Psoas muscle (tissue), 8 donors: ENCODE results near the gene RPTOR. TPM values are rescaled to one million over a fixed set of nuclear protein-coding genes. Genes with fewer than 3 reads are reported as not detected.

Experiments used
- ATAC-seq, 4 donors: fragments of 200-7000 bp; cut with Tn5 transposase; one replicate each; pipeline ENCODE4 v1.9.1; 2020; ENCODE audit warnings: moderate library complexity in 3 of 4, mild to moderate bottlenecking in 2 of 4
- DNase-seq, 2 donors: peaks; one replicate each; pipeline ENCODE4 v3.0.0-alpha.2; 2020
- H3K27ac ChIP-seq: fragments of 200-600 bp; one replicate; pipeline ENCODE4 v1.8.0; 2022
- H3K27me3 ChIP-seq, 3 donors: fragments of 200-600 bp in 1 of 3; one replicate each; pipeline versions ENCODE4 v1.6.1 to v1.8.0; 2013 to 2022; ENCODE audit warnings: low read length in 2 of 3, mild to moderate bottlenecking in 2 of 3, moderate library complexity in 1 of 3; ENCODE audit not compliant: insufficient read depth in 3 of 3
- H3K36me3 ChIP-seq, 2 donors: fragments of 200-600 bp in 1 of 2; one replicate each; pipeline versions ENCODE4 v1.6.1 to v1.8.0; 2013 to 2022; ENCODE audit warnings: low read depth in 1 of 2, mild to moderate bottlenecking in 1 of 2, moderate library complexity in 1 of 2; ENCODE audit not compliant: insufficient read depth in 1 of 2
- H3K4me1 ChIP-seq: fragments of 200-600 bp; one replicate; pipeline ENCODE4 v1.8.0; 2022
- H3K4me3 ChIP-seq: fragments of 200-600 bp; one replicate; pipeline ENCODE4 v1.8.0; 2022; ENCODE audit warnings: mild to moderate bottlenecking
- H3K9me3 ChIP-seq: fragments of 200-600 bp; one replicate; pipeline ENCODE4 v1.8.0; 2022
- CTCF ChIP-seq: fragments of 200-600 bp; IDR thresholded peaks from one replicate; pipeline ENCODE4 v1.8.0; 2022; ENCODE audit warnings: antibody characterized with exemption
- WGBS, 3 donors: extraction: QIAGEN DNeasy Blood & Tissue Kit; methylation state at CpG; one replicate each; pipeline versions ENCODE4 v1.1.6 to v1.1.7; 2013; 5-methylcytosine and 5-hydroxymethylcytosine counted together
- intact Hi-C, 2 donors: fragments of 100-400 bp; cut with DNase I; formaldehyde crosslinking; loops; one replicate each; pipeline versions ENCODE4 v1.11.0 to v1.14.2; 2022
- polyA plus RNA-seq, 3 donors: library from polyadenylated mRNA; stranded (reverse); fragments of 200-250 nt; gene quantifications; one replicate each; pipeline ENCODE4 v1.2.3, GENCODE V29; 2013
- total RNA-seq, 4 donors: library from RNA; stranded (reverse); fragmentation: NEBNext Ultra II Directional in 2 of 4; extraction: Animal tissue kit (Norgen Biotek cat#: 25700) in 2 of 4; gene quantifications; one replicate each; pipeline versions ENCODE4 v1.2.1 to v1.2.4, GENCODE V29; 2021 to 2023
- donor health status: healthy with polysubstance abuse.
- donor health status: DM: no; HTN: no; CAD: no; lungs with moderate emphysema.
- donor health status: Bipolar disorder and iron deficiency.
- donor health status: healthy.
- donor health status: DM: yes; HTN: yes; CAD: no.
- donor health status: DM: no; HTN: no; CAD: no.
- donor health status: DM: no; HTN: no; CAD: no.
- donor health status: DM: yes; HTN: yes; CAD: no.

Gene RPTOR
- total and polyA plus RNA-seq, 7 donors, result 13.6 to 82.2 (median 32.5) TPM

GRCh38 chr17:80979547-80980378 lies 435.1 kb downstream of the RPTOR start:
- WGBS, 3 donors, result 62 to 72% (median 63%) methylated on average over 23 to 26 of the region's 26 CpGs
- intact Hi-C loops, result loop anchor here (2.0 to 10.0 kb wide), 3 partner anchors 112 to 553 kb away; no protein-coding TSS in a partner anchor
- ATAC-seq (no peak), DNase-seq (no peak)
- H3K36me3 ChIP-seq, result no peaks in the 10 kb centered on the region
- no peak overlapping the region for H3K27ac ChIP-seq
- TF ChIP-seq CTCF, result no peak
- H3K9me3 ChIP-seq, result no peaks in the 10 kb centered on the region
- H3K27me3 ChIP-seq, result peaks cover 0 to 7% (median 3%) of the 10 kb centered on the region in 3 donors
- H3K4me1 ChIP-seq, result peaks cover 4% of the 10 kb centered on the region
- H3K4me3 ChIP-seq, result no peak overlapping the region

GRCh38 chr17:80980397-80981061 lies 435.9 kb downstream of the RPTOR start:
- Histone ChIP-seq H3K4me1 (peaks cover 4% of the 10 kb centered on the region), H3K9me3 (no peaks in the 10 kb centered on the region), H3K36me3 (no peaks in the 10 kb centered on the region), H3K27me3 (peaks cover 0 to 7% (median 3%) of the 10 kb centered on the region in 3 donors), H3K27ac (no peak overlapping the region), H3K4me3 (peak overlapping the region; percentile 36)
- intact Hi-C loops, result loop anchor here (2.0 to 5.0 kb wide), 2 partner anchors 113 to 554 kb away; no protein-coding TSS in a partner anchor
- no peak for TF ChIP-seq CTCF
- 63 to 67% (median 66%) methylated on average over 7 of the region's 7 CpGs for WGBS, 3 donors
- ATAC-seq (no peak), DNase-seq (no peak)

- peak in 1 of 2 donors; percentile 63 for DNase-seq
- TF ChIP-seq CTCF, result peak; percentile 83
- H3K27me3 ChIP-seq, result peaks cover 0 to 7% (median 3%) of the 10 kb centered on the region in 3 donors
- intact Hi-C loops, result loop anchor here (2.0 to 5.0 kb wide), 2 partner anchors 114 to 554 kb away; no protein-coding TSS in a partner anchor
- no peaks in the 10 kb centered on the region for H3K36me3 ChIP-seq
- peaks cover 4% of the 10 kb centered on the region for H3K4me1 ChIP-seq
- ATAC-seq, result peak; percentile 52 to 72 (median 62)
- H3K27ac ChIP-seq, result no peak overlapping the region
- no peaks in the 10 kb centered on the region for H3K9me3 ChIP-seq
- WGBS, 3 donors, result 9 to 16% (median 12%) methylated on average over 34 to 65 of the region's 65 CpGs
- peak overlapping the region; percentile 36 for H3K4me3 ChIP-seq
Observed at GRCh38 chr17:80981062-80981902, 436.6 kb downstream of the RPTOR start.

- Histone ChIP-seq H3K9me3 (no peaks in the 10 kb centered on the region), H3K27ac (no peak overlapping the region), H3K4me3 (no peak overlapping the region), H3K36me3 (no peaks in the 10 kb centered on the region), H3K4me1 (peaks cover 4% of the 10 kb centered on the region), H3K27me3 (peaks cover 0 to 7% (median 3%) of the 10 kb centered on the region in 3 donors)
- DNase-seq, result peak in 1 of 2 donors; percentile 48
- WGBS, 3 donors, result 73 to 76% (median 74%) methylated on average over 17 of the region's 17 CpGs
- intact Hi-C loops, result loop anchor here (2.0 to 5.0 kb wide), 2 partner anchors 115 to 555 kb away; no protein-coding TSS in a partner anchor
- ATAC-seq, result no peak
- TF ChIP-seq CTCF, result no peak
Observed at GRCh38 chr17:80981929-80982425, 437.3 kb downstream of the RPTOR start.
